Fibroblast of skin of scalp (primary cell): ENCODE results near the gene RAMP1.

Source experiments
- DNase-seq: peaks from one replicate; pipeline ENCODE4 v3.0.0-alpha.2; 2013

The RAMP1 gene

DNA sequence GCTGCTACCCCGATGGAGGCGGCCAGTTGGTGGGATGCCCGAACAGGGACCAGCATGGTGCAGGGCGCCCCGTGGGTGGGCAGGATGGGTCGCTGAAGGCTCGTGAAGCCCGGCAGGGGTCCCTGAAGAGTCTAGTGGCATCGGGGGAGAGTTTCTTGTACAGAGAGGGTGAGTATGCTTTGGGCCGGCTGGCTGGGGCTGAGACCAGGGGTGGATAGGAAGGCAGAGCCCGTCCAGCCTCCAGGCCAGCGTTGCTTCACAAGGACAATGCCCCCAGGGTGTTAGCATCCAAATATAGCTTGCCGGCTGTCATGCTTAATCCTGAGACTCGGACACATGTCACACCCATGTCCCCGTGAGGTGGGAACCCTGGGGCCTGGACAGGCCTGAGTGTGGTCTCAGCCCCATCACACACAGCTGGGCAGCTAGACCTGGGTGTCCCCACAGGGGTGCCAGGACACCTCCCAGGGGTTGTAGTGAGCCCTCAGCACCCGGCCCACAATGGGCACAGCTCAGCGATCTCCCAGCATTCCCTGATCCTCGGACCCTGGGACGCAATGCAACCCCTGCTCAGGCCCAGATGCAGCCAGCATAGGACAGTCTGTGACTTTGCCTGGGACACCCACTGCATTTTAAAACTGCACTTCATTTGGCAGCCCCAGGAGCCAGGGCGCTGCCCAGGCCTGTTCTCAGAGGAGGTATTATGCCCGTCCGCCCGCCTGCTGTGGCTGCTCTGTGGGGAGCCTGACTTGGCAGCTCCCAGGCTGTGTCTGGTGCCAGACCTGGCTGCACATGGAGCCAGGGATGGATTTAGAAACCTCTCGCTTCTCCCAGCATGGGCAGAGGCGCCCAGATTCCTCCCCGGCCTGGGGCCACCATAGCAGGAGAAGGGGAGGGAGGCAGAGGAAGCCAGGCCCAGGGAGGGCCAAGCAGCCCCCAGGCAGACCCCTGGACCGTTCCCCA lies 36.4 kb downstream of the RAMP1 start:
- peak; percentile 43 for DNase-seq

DNA sequence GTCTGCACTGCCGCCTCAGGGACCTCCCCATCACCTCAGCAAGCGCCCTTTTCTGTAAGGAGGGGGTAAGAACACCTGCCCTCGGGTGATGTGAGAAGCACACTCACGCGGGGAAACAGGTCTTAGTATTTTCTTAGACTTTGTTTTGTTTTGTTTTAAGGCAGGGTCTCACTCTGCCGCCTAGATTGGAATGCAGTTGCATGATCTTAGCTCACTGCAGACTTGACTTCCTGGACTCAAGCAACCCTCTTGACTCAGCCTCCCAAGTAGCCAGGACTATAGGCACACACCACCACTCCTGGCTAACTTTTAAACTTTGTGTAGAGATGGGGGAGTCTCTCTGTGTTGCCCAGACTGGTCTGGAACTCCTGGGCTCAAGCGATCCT lies 37.1 kb downstream of the RAMP1 start:
- peak; percentile 53 for DNase-seq

DNA sequence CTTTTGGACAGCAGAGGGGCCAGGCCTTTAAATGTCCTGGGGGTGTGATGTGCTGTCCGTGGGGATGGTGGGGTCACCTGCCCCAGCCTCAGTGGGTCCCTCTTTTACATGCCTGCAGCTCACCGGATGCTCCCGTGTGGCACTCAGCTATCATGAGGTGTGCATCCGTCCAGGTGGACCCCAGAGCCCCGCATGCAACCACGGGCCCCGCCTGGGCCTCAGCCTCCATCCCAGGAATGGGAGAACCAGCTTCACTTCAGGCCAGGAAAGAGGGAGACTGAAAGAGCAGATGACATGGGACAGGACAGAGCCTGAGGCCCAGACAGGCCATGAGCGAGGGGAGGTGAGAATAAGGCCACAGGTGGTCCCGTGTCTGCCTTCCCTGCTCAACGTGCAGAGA lies 37.5 kb downstream of the RAMP1 start:
- DNase-seq = no peak

DNA sequence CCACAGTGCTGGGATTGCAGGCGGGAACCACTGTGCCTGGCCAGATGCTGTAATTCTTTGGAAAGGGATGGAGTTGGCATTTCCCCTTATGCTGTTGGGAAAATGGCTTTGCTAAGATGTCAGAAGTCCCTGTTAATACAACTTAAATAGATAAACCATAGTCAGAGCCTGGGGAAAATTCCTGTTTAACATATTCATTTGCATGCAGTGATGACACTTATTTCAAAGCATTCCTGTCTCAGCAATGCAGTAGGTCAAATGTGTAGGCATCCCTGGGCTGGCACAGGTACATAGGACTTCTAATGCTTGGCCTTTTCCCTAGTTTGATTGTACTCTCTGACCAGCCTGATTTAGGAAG lies 38.6 kb downstream of the RAMP1 start:
- no peak for DNase-seq

DNA sequence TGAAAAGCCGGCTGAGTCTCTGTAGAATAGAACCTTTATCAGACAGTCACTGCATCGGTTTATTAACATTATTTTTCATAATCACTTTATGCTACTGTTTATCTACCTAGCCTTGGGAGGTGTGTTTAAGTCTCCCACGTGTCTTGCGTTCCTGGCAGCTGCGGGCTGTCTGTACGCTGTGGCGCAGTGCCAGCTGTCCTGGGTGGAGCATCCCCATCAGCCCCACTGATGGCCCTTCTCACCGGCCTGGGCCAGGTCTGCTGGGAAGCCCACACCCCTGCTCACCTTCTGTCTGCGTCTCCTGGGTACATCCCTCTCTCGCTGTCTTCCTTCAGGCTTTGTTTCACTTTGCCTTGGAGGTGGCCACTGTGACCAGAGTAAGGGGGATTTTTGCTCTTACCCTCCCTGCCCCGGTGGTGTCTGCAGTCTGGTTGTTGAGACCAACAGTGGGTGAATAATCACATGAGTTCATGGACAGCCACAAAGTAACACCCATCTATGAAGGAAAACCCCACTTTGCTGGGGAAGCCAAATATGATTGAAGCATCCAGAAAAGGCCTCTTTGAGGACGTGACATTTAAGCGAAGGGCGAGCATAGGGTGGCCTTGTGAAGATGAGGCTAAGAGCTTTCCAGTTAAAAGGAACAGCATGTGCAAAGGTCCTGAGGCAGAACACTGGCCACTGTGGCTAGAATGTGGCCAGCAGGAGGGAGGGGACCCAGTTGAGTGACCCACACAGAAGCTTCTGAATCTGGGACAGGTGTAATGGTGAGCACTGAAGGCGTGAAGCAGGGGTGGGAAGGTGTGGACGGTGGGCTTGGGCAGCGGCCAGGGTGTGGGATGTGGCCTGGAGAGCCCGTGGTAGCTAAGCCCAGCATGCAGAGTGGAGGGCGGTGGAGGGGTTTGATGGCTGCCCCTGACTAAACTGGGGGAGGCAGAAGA lies 41.7 kb downstream of the RAMP1 start:
- no peak for DNase-seq

DNA sequence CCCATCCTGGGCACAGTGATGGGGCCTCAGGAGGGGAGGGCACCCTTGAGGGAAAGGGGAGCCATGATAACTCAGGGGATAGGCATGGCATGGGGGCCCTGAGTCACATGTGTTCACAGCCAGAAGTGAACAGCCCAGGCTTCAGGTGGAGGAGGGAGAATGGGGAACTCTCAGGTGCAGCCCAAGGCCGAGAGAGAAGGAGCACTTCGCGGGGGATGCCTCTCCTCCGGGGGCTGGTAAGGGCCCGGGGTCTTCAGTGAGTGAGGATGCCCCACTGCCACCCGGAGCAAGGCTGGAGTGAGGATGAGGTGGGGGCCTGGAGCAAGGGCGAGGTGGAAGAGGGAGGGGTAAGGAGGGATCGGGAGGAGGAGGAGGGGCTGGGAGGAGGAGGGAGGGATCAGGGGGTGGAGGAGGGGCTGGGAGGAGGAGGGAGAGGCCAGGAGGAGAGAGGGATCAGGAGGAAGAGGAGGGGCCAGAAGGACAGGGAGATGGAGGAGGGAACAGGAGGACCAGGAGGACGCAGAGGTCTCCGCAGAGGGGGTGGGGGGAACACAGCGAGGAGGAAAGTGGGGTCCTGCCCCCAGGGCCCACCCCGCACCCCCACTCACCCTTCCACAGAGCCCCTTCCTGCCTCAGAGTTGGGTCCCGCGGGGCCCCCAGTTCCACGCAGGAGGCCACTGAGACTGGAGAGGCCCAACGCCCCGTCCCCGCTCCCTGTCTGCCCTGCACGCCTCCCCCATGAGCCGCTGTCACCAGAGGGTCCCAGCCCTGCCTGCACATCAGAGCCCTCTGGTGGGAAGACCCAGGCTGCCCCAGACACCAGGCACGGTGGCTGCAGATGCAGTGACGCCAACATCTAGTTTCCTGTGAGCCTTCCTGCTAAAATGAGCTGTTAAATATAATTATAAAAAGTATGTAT lies 42.8 kb downstream of the RAMP1 start:
- DNase-seq = no peak

DNA sequence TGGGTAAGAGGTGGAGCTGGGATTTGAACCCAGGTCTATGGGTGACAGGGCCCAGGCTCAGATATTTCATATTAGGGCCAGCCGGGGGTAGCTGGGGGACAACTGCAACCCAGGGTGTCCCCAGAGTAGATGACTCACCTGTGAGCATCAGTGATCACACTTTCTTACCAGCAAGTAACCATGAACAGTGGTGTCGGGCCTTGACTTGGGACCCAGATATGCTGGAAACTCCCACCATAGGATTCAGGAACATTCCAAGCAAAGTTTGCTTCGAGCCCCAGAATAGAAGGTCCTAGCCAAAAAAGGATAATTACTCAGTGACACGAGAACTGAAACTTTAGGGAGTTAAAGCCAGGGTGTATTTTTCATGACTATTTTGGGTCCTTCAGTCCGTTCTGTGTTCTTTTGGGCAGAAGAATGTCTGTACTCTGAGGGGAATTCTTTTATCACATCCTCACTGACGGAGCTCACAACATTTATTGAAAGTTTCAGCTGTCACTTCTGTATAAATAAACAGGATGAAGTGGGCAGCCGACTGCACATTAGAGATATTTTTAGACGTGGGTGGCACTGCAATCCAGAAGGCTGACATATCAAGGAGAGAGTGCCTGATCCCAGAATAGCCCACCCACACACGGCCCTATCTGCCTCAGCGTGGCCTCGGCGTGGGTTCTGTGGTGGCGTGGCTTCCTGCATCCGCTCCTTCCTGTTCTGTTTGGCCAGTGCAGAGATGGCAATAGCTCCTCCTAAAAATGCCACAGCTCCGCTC lies 45.6 kb downstream of the RAMP1 start:
- peak; percentile 67 for DNase-seq

DNA sequence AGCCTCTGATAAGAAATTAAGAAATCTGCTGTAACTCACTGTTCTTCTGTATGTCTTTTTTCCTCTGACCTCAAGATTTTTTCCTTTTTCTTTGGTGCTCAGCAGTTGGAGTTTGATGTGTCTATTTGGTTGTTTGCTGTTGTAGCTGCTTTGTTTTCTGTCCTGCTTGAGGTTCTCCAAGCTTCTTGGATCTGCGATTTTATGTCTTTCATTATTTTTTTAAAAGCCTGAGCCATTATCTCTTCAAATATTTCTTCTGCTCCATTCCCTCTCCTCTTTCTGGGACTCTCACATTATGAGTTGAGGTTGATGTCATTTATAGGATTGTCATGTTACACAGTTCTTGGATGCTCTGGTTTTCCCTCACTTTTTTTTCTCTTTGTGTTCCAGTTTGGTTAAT lies 47.7 kb downstream of the RAMP1 start:
- no peak for DNase-seq

DNA sequence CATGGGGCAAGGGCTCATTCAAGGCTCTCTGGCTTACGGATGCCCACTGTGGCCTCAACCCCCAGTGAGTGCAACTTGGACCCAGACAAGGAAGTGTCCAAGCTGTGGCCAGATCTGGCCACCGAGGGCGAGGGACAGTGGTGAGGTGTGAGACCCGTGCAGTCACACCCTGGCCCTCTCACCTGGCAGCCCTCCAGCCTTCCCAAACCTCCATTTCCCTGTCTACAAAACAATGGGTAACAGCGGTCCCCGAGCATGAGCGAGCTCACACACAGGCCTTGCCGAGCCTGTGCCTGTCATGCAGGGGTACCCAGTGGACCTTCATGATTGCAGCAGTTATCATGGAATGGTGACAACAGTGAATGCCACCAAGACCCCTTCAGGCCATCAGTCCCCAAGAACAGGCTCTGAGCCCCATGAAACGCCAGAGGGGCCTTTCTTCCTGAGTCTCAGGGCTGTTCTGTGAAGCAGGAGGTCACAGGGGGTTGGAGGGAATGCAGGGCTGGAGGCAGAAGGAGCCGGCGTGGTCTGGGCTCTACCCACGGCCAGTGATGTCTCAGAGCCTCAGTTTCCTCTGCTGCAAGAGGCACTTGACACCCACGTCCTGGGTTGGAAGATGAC lies 49.8 kb downstream of the RAMP1 start:
- no peak for DNase-seq

DNA sequence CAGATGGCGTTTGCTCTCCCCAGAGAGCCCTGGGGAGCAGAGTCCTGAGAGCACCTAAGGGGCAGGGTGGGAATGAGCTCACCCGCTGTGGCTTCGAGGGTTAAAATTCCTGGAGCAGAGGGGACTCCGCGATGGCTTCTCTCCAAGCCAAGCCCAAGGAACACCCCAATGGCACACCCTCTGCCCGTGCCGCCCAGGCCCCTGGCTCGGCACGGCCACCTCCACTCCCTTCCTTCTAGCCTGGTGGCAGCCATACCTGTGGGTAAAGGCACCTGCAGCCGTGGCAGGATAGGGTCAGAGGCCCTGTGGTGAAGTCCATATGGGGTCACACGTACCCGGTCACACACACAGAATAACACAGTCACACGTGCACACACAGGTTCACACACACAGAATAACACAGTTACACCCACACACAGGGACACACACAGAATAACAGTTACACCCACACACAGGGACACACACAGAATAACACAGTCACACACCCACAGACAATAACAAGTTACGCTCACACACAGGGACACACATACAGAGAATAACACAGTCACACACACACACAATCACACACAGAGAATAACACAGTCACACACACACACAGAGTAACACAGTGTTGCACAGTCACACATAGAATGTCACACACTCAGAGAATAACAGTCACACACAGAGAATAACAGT lies 50.5 kb downstream of the RAMP1 start:
- no peak for DNase-seq

DNA sequence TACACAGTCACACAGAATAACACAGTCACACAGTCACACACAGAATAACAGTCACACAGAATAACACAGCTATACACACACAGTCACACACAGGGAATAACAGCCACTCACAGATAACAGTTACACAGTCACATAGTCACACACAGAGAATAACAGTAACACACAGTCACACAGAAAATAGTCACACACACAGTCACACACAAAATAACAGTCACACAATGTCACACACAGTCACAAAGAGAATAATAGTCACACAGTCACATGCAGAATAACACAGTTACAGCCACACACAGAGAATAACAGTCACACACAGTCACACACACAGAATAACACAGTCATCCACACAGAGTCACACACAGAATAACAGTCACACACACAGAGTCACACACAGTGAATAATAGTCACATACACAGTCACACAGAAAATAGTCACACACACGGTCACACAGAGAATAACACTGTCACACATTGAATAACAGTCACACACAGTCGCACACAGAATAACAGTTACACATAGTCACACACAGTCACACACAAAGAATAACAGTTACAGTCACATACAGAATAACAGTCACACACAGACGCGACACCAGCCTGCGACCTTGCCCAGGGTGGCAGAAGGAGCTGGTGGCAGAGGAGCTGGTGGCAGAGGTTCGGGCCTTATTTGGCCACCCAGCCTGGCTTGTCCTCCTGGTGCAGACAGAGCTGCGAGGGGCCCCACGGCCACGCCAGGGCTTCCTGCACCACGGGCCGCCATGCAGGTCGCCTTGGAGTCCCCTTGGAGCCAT lies 51.3 kb downstream of the RAMP1 start:
- DNase-seq = no peak

DNA sequence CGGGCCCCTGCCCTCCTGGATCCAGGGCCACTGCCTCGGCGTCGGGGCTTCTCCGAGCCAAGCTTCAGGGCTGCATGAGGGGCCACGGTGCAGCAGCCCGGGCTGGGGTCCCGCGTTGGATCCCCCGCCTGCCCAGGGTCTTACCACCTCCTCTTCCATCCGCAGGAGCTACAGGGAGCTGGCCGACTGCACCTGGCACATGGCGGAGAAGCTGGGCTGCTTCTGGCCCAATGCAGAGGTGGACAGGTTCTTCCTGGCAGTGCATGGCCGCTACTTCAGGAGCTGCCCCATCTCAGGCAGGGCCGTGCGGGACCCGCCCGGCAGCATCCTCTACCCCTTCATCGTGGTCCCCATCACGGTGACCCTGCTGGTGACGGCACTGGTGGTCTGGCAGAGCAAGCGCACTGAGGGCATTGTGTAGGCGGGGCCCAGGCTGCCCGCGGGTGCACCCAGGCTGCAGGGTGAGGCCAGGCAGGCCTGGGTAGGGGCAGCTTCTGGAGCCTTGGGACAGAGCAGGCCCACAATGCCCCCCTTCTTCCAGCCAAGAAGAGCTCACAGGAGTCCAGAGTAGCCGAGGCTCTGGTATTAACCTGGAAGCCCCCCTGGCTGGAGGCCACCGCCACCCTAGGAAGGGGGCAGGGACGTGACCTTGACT lies 52.1 kb downstream of the RAMP1 start:
- DNase-seq = no peak

DNA sequence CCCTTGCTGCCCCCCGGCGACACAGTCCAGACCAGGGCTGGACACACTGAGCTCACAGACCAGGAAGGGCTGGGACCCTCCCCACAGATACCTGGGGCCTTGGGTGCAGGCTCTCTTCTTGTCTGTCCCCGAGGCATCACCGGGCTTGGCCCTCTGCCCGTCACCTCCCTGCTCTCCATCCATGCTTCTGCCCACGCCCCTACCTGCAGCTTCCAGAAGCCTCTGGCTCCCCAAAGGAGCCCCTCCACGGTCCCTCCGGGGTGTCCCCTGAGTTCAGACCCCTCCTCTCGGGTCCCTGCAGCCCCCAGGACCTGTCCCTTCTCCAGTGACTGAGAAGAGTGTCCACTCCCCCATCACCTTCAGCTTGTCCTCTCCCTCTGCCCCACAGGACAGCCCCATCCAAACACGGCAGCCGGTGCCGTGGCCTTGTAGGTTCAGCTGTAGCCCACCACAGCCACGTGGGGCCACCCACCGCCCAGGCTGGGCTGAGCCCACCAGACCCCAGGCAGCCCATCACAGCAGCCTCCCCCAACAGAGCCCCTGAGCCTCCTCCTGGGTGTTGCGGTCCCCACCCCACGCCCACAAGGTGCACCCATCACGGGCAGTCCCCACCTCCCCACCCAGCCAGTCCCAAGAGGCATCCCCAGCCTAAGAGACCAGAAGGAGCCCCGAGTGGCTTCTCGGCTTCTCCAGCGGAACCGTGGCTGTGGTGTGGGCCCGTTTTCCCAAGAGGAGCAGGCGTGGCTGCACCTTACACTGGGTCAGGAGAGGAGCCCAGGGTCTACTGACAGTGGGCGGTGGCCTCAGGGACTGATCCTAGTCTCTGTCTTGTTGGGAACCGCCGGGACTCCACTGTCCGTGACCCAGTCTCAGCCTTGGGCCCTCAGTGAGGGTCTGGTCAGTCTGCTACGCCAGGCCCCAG lies 53.1 kb downstream of the RAMP1 start:
- DNase-seq = no peak

DNA sequence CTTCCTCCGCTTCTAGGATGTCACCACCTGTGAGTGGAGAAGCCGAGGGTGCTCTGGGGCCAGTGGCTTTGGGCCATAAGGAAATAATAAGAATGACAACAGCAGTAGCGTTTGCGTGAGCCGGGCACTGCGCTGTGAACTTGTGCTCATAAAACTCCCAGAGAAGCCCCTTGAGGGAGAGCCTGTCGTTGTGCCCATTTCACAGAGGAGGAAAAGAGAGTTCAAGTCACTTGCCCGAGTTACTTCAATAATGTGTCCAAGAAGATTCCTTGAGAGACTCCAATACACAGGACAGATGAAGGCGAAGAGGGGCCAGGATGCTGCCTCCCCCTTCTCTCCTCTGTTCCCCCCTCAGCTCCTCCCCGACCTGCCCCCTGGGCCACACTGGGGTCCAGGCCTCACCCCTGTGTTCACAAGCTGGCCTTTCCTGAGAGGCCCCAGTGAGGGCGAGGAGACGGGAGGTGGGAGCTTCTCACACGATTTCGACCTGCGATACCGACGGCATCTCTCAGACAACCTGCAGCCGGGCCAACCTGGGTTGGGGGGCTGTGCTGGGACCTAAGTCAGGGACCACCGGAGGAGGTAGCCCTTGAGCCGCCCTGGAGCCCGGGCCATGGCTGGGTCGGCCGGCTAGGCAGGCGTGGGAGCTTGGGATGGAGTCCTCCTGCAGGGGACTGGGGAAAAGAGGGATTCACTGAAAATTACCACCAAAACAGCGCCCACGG lies 53.9 kb downstream of the RAMP1 start:
- DNase-seq = no peak

DNA sequence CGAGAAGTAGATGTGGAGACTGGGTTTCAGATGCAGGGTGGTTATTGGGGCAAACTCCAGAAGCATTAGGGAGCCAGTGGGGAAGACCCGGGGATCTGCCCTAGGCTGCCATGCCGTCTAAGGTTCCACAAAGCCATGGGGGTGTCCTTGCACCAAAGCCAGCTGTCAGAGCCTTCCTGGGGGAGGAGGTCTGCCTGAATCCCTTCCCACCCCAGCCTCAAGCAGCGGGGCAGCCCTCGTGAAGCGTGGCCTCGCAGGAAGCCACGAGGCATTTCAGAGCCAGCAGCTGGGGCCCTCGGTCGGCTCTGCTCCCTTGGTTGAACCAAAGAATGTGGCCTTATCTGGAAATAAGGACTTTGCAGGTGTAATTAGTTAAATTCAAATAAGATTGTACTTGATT lies 56.2 kb downstream of the RAMP1 start:
- DNase-seq = no peak

DNA sequence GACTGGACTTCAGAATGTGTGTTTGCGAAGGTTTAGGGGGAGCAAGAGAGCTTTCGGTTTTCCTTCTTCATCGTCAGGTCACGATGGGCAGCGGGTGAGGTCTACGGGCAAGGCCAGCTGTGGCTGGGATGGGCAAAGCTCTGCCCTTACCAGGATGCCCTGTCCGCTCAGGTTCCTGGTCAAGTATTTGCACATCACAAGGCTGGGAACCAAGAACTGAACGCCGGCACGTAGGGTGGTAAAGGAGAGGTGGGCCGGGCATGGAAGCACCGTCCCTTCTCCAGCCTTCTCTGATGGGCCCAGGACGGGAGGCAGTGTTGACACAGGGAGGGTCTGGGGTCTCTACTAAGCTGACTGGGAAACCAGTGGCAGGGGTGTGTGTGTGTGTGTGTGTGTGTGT lies 56.9 kb downstream of the RAMP1 start:
- DNase-seq = no peak

DNA sequence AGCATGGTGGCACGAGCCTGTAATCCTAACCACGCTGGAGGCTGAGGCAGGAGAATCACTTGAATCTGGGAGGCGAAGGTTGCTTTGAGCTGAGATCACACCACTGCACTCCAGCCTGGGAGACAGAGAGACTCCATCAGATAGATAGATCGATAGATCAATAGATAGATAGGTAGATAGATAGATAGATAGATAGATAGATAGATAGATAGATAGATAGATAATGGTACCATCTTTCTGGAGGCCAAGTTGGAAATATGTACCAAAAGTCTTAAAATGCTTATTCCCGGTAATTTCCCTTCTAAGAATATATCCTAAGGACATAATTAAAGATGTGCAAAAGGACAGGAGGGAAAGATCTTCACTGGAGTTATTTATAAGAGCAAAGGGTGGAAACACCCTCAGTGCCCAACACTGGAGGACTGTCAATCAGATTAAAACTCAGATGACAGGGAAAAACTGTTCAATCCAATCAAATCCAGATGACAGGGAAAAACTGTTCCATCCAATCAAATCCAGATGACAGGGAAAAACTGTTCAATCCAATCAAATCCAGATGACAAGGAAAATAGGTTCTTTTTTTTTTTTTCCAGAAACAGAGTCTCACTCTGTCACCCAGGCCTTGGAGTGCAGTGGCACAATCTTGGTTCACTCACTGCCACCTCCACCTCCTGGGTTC lies 58.4 kb downstream of the RAMP1 start:
- no peak for DNase-seq
